ENCODE data around the gene CACNA1E.

GRCh38 chr1:181802466-181802865 is 319.1 kb downstream of the CACNA1E start:
- TF ChIP-seq CTCF (IDR thresholded peaks at IDR 0.05) (no peak), POLR2A (IDR thresholded peaks at IDR 0.05) (no peak)

All from Peyer's patch (tissue), 4 donors.